ENCODE measurements around the gene SLC22A1.

- TF ChIP-seq CTCF (IDR thresholded peaks at IDR 0.05; ENCODE audit: poor library complexity, severe bottlenecking) (no peak), POLR2AphosphoS5 (IDR thresholded peaks at IDR 0.05) (no peak)
Measured at GRCh38 chr6:160093061-160093460, 28.6 kb upstream of the SLC22A1 start.
